IMR-90 (cell line): ENCODE measurements around the gene OTUB2. TPM values are rescaled to one million over a fixed set of nuclear protein-coding genes. Genes with fewer than 3 reads are reported as not detected.

ENCODE experiments used
- ATAC-seq: fragments of 200-7000 bp; cut with Tn5 transposase; 2 replicates; pipeline ENCODE4 v1.9.1; 2020; ENCODE audit warnings: low read depth, mild to moderate bottlenecking, moderate library complexity
- BruUV-seq: library from RNA; stranded (reverse); fragments of 400-500 nt; replicated peaks from 2 replicates; lab custom pipeline; 2021; lab: Mats Ljungman, UMichigan
- CTCF ChIA-PET: fragments of 300-600 bp; formaldehyde crosslinking; extraction: SDS; loops from one replicate; lab custom pipeline; 2021; ENCODE audit warnings: antibody characterized with exemption; lab: Yijun Ruan, JAX
- POLR2A ChIA-PET: fragments of 300-600 bp; sonication (Branson Sonifier 250); formaldehyde crosslinking; loops from one replicate; lab custom pipeline; 2022; ENCODE audit warnings: antibody characterized with exemption; ENCODE audit not compliant: unreplicated experiment; lab: Charles Lee
- DNase-seq: peaks from one replicate; pipeline ENCODE4 v3.0.0; 2013
- H2AFZ ChIP-seq: replicated peaks from 2 replicates; pipeline ENCODE3; 2013; ENCODE audit warnings: low read length, mild to moderate bottlenecking; ENCODE audit not compliant: poor library complexity
- H2AK5ac ChIP-seq: 2 replicates; pipeline ENCODE4 v1.6.1; 2013; ENCODE audit warnings: low read depth, low read length, inconsistent platforms
- H2AK9ac ChIP-seq: replicated peaks from 2 replicates; pipeline ENCODE3; 2013; ENCODE audit warnings: mild to moderate bottlenecking, low read depth, low read length, moderate library complexity; ENCODE audit not compliant: poor library complexity
- H2BK120ac ChIP-seq: 2 replicates; pipeline ENCODE4 v1.6.1; 2013; ENCODE audit warnings: low read depth, low read length, inconsistent platforms
- H2BK15ac ChIP-seq: 3 replicates; pipeline ENCODE4 v1.6.1; 2013; ENCODE audit warnings: low read depth, low read length, inconsistent platforms
- H2BK20ac ChIP-seq: 2 replicates; pipeline ENCODE4 v1.6.1; 2013; ENCODE audit warnings: low read depth, mild to moderate bottlenecking, inconsistent platforms, low read length, moderate library complexity
- H2BK5ac ChIP-seq: 2 replicates; pipeline ENCODE4 v1.6.1; 2013; ENCODE audit warnings: mild to moderate bottlenecking, low read depth, low read length, inconsistent platforms; ENCODE audit not compliant: poor library complexity, severe bottlenecking
- H3K14ac ChIP-seq: replicated peaks from 2 replicates; pipeline ENCODE4 v1.6.1; 2013; ENCODE audit warnings: low read depth, low read length, inconsistent platforms
- H3K18ac ChIP-seq: 2 replicates; pipeline ENCODE4 v1.6.1; 2013; ENCODE audit warnings: low read depth, low read length, control low read depth
- H3K23ac ChIP-seq: 2 replicates; pipeline ENCODE4 v1.6.1; 2013; ENCODE audit warnings: low read depth, low read length, inconsistent platforms
- H3K27ac ChIP-seq: 2 replicates; pipeline ENCODE4 v1.5.1; 2013; ENCODE audit warnings: mild to moderate bottlenecking, control low read depth, low read length; ENCODE audit not compliant: insufficient read depth
- H3K27me3 ChIP-seq: 2 replicates; pipeline ENCODE4 v1.6.1; 2013; ENCODE audit warnings: low read length; ENCODE audit not compliant: control insufficient read depth, insufficient read depth
- H3K36me3 ChIP-seq: 2 replicates; pipeline ENCODE4 v1.6.1; 2013; ENCODE audit warnings: low read length, mixed read lengths; ENCODE audit not compliant: control insufficient read depth, insufficient read depth
- H3K4ac ChIP-seq: 2 replicates; pipeline ENCODE4 v1.6.1; 2013; ENCODE audit warnings: low read depth, low read length, inconsistent platforms
- H3K4me1 ChIP-seq: 2 replicates; pipeline ENCODE4 v1.6.1; 2013; ENCODE audit warnings: low read length, mixed read lengths; ENCODE audit not compliant: control insufficient read depth, insufficient read depth
- H3K4me2 ChIP-seq: 2 replicates; pipeline ENCODE4 v1.6.1; 2013; ENCODE audit warnings: low read depth, mild to moderate bottlenecking, control low read depth, low read length, moderate library complexity
- H3K4me3 ChIP-seq: 2 replicates; pipeline ENCODE4 v1.5.1; 2013; ENCODE audit warnings: low read depth, mild to moderate bottlenecking, control low read depth, low read length, moderate library complexity; ENCODE audit not compliant: insufficient read depth
- H3K56ac ChIP-seq: 2 replicates; pipeline ENCODE4 v1.6.1; 2013; ENCODE audit warnings: low read length, inconsistent platforms; ENCODE audit not compliant: insufficient read depth; ENCODE audit errors: extremely low read depth
- H3K79me1 ChIP-seq, 2 experiments: 2 replicates each; pipeline ENCODE4 v1.6.1; 2013; ENCODE audit warnings: low read length in 2 of 2, inconsistent platforms in 1 of 2, low read depth in 1 of 2
- H3K9ac ChIP-seq: 2 replicates; pipeline ENCODE4 v1.6.1; 2013; ENCODE audit warnings: low read depth, low read length, control low read depth
- H3K9me1 ChIP-seq: 2 replicates; pipeline ENCODE4 v1.6.1; 2013; ENCODE audit warnings: low read length, inconsistent platforms; ENCODE audit not compliant: insufficient read depth
- H3K9me3 ChIP-seq: 2 replicates; pipeline ENCODE4 v1.6.1; 2013; ENCODE audit warnings: low read length; ENCODE audit not compliant: control insufficient read depth, insufficient read depth
- H4K20me1 ChIP-seq: 2 replicates; pipeline ENCODE4 v1.6.1; 2013; ENCODE audit warnings: low read length, inconsistent platforms; ENCODE audit not compliant: insufficient read depth
- H4K5ac ChIP-seq: 2 replicates; pipeline ENCODE4 v1.6.1; 2013; ENCODE audit warnings: mild to moderate bottlenecking, low read depth, low read length, control low read depth
- H4K8ac ChIP-seq, 2 experiments: 2 replicates each; pipeline ENCODE4 v1.6.1; 2013; ENCODE audit warnings: low read depth in 2 of 2, low read length in 2 of 2, control low read depth in 1 of 2, inconsistent platforms in 1 of 2
- H4K91ac ChIP-seq: 2 replicates; pipeline ENCODE4 v1.6.1; 2013; ENCODE audit warnings: low read depth, low read length, inconsistent platforms; ENCODE audit not compliant: insufficient read depth
- CEBPB ChIP-seq: IDR thresholded peaks from 2 replicates; pipeline ENCODE4 v1.6.1; 2012; ENCODE audit warnings: low read depth, low read length, improper control_type of control experiment
- FOS ChIP-seq: fragments of 150-350 bp; IDR thresholded peaks from 2 replicates; pipeline ENCODE4 v1.6.1; 2016; ENCODE audit warnings: low read depth, low read length
- MAZ ChIP-seq: IDR thresholded peaks from 2 replicates; pipeline ENCODE4 v1.6.1; 2012; ENCODE audit warnings: low read depth, mild to moderate bottlenecking, low read length, improper control_type of control experiment, moderate library complexity, borderline replicate concordance
- NFE2L2 ChIP-seq: fragments of 150-350 bp; IDR thresholded peaks from 2 replicates; pipeline ENCODE4 v1.6.1; 2016; ENCODE audit warnings: low read depth, mild to moderate bottlenecking, low read length
- POLR2A ChIP-seq: IDR thresholded peaks from 2 replicates; pipeline ENCODE4 v1.6.1; 2012; ENCODE audit warnings: mild to moderate bottlenecking, low read depth, low read length
- WGBS, 2 experiments: methylation state at CpG; one replicate each; pipeline versions ENCODE4 v1.1.5 to v1.1.7; 2013; ENCODE audit warnings: missing lambda C conversion rate in 2 of 2; ENCODE audit not compliant: insufficient read length in 1 of 2; ENCODE audit errors: extremely low coverage in 2 of 2; 5-methylcytosine and 5-hydroxymethylcytosine counted together
- dilution Hi-C: fragments of 300-500 bp; cut with HindIII; formaldehyde crosslinking; loops from one replicate; pipeline ENCODE4 v1.14.3; 2018; ENCODE audit warnings: low sequenced_read_pairs; ENCODE audit not compliant: unreplicated experiment
- in situ Hi-C: fragments of 300-500 bp; cut with MboI; formaldehyde crosslinking; loops from 3 replicates; pipeline ENCODE4 v1.14.3; 2019; ENCODE audit warnings: low sequenced_read_pairs, inconsistent platforms, mixed read lengths
- intact Hi-C: fragments of 100-400 bp; cut with micrococcal nuclease; formaldehyde crosslinking; loops from 2 replicates; pipeline ENCODE4 v1.10.0; 2022
- polyA plus RNA-seq, 3 experiments: library from polyadenylated mRNA; depleted of rRNA; stranded (reverse); fragments of >200 nt; gene quantifications; 2 replicates each; pipeline ENCODE4 v1.2.3, GENCODE V29; 2012; ENCODE audit warnings: low replicate concordance in 1 of 3
- total RNA-seq: library from RNA; depleted of rRNA; stranded (reverse); fragments of >200 nt; gene quantifications from 2 replicates; pipeline ENCODE4 v1.2.3, GENCODE V29; 2012
- TF ChIP-seq, protein P1 (sequence below): fragments of 150-350 bp; IDR thresholded peaks from 2 replicates; pipeline ENCODE4 v1.6.1; 2017; ENCODE audit warnings: mild to moderate bottlenecking, antibody characterized with exemption, low read length, low read depth

The OTUB2 gene
- total and polyA plus RNA-seq, 2 of the 4 experiments (the other 2 are of a cell fraction): 1.1 to 2.5 TPM

DNA sequence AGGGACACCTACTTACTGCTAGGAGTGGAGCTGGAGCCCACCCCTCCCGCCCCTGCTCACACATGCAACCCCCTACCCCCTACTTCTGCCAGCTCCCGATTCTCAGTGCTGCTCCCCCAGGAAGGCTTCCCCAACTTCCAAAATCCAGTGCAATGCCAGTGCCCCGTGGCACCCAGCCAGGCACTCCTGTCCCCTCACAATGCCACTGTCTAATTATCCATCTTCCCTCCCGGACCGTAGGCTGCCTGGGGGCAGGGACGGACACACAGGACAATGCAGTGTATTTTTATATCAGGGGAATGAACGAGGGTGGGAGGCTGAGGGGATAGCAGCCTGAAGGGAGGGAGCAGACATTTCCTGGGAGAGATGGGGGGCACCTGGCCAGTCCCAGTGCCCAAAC is 12.4 kb downstream of the OTUB2 start:
- Histone ChIP-seq H3K56ac (no peak overlapping the region), H3K18ac (no peak overlapping the region), H3K9me3 (no peaks in the 10 kb centered on the region), H4K5ac (no peak overlapping the region), H2BK5ac (no peak overlapping the region), H2AK9ac (no peak overlapping the region), H3K27me3 (no peaks in the 10 kb centered on the region), H3K4me2 (no peak overlapping the region), H3K36me3 (no peaks in the 10 kb centered on the region), H3K27ac (no peak overlapping the region), H2BK15ac (no peak overlapping the region), H3K4ac (no peak overlapping the region), H3K14ac (no peak overlapping the region), H3K9ac (no peak overlapping the region), H3K9me1 (no peaks in the 10 kb centered on the region), H2BK20ac (no peak overlapping the region), H2BK120ac (no peak overlapping the region), H3K4me3 (no peak overlapping the region), H4K20me1 (no peaks in the 10 kb centered on the region; the same call in none of the 2 replicates), H2AK5ac (no peak overlapping the region), H3K79me1 (no peaks in the 10 kb centered on the region; a peak in 1 of 4 replicates), H4K91ac (no peak overlapping the region), H4K8ac (no peak overlapping the region), H2AFZ (no peak overlapping the region), H3K4me1 (peaks cover 9% of the 10 kb centered on the region), H3K23ac (no peak overlapping the region)
- DNase-seq (no peak), ATAC-seq (no peak)
- BruUV-seq: no TSS peak
- WGBS, 2 experiments: no CpG with 5 or more reads among the region's 7 CpGs
- intact Hi-C loops (no loop called here), in situ Hi-C loops (loop anchor here (5.0 kb wide), 1 partner anchor 99 kb away; no protein-coding TSS in a partner anchor), dilution Hi-C loops (no loop called here)
- ChIA-PET CTCF (no interaction called here), POLR2A (no interaction called here)
- TF ChIP-seq, protein P1, sequence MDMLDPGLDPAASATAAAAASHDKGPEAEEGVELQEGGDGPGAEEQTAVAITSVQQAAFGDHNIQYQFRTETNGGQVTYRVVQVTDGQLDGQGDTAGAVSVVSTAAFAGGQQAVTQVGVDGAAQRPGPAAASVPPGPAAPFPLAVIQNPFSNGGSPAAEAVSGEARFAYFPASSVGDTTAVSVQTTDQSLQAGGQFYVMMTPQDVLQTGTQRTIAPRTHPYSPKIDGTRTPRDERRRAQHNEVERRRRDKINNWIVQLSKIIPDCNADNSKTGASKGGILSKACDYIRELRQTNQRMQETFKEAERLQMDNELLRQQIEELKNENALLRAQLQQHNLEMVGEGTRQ: no peak
- TF ChIP-seq MAZ (no peak), POLR2A (no peak), FOS (no peak), NFE2L2 (no peak), CEBPB (no peak)
